Activated CD4-positive, CD25-positive, alpha-beta regulatory T cell treated with anti-CD3 and anti-CD28 coated beads, Interleukin-2, amount 50 U/mL, for 72 hours (primary cell): ENCODE data around the gene PRPF40B.

ENCODE experiments used
- DNase-seq: peaks from one replicate; pipeline ENCODE4 v3.0.0; 2021

PRPF40B gene

DNA sequence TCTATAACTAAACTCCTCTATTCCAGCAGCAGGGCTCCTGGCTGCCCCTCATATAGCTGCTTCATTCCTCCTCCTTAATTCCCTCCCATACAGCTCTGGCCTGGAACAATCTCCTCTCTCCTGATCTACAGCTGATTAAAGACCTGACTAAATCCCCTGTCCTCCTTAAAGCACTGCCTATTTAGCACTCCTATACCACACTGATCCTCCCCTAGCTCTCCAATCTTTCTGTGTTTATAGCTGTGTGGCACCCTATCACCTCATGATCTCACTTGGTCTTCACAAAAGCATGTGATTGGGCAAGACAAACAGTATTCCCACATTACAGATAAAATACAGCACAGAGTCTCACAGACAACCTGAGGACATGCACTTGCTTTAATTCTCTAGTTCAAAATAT is 66.4 kb downstream of the PRPF40B start:
- DNase-seq, result no peak

GRCh38 chr12:49692851-49693250 is 69.5 kb downstream of the PRPF40B start:
- no peak for DNase-seq

- DNase-seq, result no peak
Measured at GRCh38 chr12:49693931-49694444, 70.6 kb downstream of the PRPF40B start.
